GM19025 (cell line): ENCODE results near the gene ADAM33.
A peak's percentile ranks its signal among the peaks of the same experiment; 100 is the strongest.

ENCODE experiments used
- ATAC-seq: cut with Tn5 transposase; IDR thresholded peaks from one replicate; pipeline ENCODE4 v1.9.1; 2021; ENCODE audit warnings: mild to moderate bottlenecking, low read depth, moderate library complexity; ENCODE audit not compliant: unreplicated experiment

The ADAM33 gene

GRCh38 chr20:3671986-3672546 is 9.7 kb downstream of the ADAM33 start:
- no peak for ATAC-seq

DNA sequence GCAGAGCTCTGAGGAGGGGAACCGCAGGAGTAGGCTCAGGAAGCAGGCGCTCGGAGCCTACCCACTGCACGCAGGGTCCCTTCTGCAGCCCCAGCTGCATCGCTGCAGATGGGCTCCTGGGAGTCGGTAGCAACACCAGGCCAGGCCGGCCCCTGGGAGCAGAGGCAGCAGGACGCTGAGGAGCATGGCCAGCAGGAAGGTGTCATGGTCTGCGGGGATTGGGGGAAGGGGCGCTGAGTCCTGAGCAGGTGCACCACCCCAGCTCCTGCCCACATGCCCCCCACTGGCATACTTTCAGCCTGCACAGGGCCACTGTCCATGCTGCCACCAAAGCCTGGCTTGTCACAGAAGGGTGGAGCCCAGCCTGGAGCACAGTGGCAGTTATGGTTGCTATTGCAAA is 10.9 kb downstream of the ADAM33 start:
- no peak for ATAC-seq

- no peak for ATAC-seq
These were observed 11.3 kb downstream of the ADAM33 start for GRCh38 chr20:3670511-3670910.

- ATAC-seq: no peak
These were observed 12.0 kb downstream of the ADAM33 start for GRCh38 chr20:3669710-3670367.

DNA sequence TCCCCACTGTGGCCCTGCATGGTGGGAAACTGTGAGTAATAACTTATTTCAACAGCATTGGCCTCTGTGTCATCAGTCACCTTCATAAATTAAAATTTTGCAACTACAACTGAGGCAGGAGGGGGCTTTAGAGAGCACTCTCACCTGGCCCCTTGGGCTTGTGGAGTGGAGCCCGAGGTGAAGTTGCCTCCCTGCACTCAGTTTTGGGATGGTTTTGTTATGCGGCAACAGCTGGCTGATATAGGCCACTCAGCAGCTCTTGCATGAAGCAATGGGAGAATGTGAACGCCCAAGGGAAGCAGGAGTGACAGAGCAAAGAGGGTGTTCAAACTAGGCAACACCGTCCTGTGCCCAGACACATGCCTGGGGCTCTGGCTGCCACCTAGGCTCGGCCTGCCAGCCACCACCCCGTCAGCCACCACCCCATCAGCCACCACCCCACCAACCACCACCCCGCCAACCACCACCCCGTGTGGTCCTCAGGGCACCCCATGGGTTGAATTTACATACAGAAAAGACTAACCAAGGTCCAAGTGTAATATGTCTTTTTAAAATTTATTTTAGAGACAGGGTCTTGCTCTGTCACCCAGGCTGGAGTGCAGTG is 14.3 kb downstream of the ADAM33 start:
- ATAC-seq: no peak

DNA sequence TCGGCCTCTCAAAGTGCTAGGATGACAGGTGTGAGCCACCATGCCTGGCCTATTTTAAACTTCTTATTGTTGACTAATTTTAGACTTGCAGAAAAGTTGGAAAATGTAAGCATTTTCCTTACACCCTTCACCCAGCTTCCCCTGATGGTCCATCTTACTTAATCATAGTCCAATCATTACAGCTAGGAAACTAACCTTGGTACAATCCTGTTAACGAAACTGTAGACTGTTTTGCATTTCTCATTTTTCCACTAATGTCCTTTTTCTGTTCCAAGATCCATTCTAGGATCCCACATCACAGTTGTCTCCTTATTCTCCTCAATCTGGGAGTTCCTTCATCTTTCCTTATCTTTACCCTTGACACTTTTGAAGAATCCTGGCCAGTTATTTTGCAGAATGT is 18.0 kb downstream of the ADAM33 start:
- ATAC-seq: no peak

DNA sequence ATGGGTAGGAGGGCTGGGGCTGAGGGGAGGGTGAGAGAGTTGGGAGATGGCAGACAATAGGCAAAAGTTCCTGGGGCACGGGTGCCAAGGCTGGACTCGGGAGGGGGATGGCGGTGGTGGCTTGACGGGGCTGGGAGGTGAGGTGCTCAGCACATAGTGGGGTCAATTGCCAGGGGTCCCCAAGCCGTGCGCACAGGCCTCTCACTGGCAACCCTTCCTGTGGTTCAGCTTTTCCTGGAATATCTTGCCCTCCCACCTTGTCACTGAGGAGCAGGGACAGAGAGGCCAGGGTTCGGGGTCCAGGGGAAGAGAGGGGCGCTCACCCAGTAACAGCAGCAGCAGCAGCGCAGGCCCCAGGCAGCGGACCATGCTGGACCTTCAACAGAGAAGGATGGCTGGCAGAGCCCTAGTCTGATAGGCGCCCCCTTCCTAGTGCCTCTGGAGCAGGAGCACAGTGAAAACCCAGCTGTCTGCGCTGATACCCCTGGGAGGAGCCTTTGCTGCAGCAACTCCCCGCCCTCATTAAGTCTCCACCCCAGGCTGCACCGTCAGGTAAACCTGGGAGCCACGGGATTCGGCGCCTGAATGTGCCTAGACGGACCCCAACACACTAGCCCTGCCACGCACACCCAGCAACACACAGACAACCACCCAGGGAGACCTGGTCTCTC is 18.6 kb downstream of the ADAM33 start, which contains the start of gene GFRA4:
TSS of gene GFRA4 (minus strand) at position 369 of the 671 bp plus-strand sequence. CDS start at position 369, 0 bp downstream.
- ATAC-seq: no peak

DNA sequence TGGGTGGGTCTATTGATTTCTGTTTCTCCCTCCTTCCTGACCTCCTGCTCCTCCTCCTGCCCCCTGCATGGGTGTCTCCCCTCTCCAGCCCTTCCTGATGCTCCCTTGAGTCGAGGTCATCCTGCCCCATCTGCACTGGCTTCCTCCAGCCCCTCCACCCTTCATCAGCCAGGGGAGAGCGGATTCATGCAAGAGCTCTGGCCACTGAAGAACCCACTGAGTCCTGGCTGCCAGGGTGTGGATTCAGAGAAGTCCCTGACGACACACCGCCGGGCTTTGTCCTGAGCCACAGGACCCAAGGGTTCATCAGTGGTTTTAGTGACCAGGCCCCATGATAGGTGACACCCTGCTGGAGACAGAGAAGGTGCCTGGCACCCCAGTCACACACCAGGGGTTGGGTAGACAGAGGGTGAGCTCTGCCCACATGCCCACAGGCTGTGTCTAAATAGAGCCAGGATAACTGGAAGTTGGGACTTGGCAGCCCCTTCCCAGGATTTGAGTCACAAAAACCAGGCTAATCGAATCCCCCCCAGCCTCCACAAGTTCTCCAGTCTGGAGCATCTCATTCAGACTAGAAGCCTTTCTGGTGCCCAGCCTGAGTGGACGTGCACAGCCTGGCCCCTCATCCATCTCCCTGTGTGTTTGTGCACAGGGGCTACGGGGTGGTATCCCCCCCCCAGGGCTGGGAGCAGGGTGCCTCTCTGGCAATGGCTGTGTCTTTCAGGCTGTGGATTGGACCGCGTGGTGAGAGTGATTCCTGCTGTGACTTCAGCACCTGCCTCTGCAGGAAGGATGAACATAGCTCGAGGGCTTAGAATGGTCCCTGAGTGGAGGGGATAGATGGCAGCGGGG is 19.8 kb downstream of the ADAM33 start:
- ATAC-seq: no peak

DNA sequence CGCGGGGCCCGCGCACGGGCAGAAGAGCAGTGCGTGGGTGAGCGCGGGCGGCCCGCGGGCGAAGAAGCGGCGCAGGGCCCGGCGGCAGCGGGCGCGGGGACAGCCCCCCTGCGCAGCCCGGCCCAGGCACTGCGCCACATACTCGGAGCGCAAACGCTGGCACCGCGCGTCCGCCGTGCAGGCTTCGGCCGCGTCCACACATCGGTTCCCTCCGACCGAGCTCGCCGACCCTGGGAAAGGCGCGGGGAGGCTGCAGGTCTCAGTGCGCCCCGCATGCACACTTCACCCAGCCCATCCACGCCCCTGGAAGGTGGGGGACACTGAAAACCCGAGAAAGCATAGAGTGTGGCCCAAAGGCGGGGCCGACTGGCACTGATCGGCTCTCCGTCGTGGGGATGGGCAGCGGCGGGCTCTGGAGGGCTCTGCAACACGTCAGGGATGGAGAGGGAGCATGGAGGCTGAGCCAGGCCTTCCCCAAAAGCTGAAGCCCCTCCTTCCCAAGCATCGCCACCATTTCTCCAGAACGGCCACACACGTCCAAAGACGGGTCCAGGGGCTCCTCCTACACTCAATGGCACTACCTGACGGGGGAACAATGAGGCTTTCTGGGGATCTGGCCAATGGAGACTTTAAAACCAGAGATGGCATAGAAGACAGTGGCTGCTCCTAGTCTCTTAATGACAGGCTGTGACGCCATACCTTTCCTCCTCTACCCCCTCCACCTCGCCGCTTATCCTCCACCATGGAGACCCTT is 20.6 kb downstream of the ADAM33 start:
- ATAC-seq: no peak

DNA sequence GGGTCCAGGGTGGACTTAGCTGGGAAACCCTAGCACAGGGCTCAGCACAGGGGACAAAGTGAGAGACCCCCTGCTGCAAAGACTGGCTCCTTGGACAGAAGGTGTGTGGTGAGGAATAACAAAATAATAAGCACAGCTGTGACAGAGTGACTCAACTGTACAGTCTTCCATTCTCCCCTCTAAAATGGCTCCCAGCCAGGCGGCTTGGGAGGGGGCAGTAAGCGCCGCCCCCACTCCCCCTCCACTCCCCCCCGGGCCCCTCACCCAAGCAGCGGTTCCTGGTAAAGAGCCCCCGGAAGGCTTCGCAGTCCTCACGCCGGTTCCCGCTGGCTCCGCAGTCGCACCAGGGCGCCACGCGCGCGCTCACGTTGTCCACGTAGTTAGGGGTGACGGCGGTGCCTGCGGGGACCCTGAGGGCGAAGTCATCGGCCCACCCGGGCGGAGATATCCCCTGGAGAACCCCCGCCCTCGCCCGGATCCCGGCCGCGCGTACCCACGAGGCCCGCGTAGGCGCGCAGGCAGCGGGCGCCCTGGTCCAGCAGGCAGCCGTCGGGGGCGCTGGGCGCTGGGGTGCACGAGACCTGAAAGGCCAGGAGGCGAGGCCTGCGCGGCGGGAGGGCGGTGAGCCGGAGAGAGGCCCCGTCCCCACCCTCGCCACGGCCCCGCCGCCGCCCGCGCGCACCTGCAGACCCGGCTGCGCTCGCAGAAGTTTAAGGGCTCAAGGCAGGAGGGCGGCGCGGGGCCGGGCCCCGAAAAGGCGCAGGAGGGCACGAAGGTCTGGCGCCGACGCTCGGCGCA is 21.3 kb downstream of the ADAM33 start:
- ATAC-seq: no peak

GRCh38 chr20:3659492-3660261 is 22.1 kb downstream of the ADAM33 start:
- no peak for ATAC-seq

DNA sequence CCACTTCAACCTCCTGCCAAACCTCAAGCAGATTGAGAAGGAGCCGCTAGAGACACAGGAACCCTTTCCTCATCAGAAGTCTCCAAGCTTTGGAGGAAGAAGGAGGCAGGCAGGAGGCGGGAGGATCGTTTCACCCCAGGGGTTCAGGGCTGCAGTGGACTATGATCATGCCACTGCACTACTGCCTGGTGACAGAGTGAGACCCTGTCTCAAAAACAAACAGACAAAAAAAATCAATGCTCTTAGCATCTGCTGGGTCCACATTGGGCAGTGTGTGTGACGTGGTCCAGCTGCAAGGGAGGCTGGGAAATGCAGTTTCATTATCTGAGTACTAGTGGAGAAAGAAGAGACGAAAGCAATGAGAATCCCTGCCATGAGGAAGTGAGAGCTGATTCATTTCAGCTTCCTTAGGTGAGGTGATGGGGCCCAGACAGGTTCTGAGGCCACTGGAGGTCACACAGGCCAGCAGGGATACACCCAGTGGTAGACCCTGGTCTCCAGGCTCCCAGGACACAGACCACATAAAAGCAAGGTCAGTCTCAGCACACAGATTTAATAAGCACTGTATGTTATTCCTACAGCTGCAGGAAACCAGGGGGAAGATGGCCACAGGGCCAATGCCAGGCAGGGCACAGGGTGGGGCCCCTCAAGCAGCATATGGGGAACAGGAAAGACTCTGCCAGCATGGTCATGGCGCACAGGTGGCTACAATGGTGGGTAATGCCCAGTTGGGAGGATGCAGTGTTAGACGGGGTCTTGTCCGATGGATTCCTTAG is 22.9 kb downstream of the ADAM33 start:
- ATAC-seq: peak; percentile 93

DNA sequence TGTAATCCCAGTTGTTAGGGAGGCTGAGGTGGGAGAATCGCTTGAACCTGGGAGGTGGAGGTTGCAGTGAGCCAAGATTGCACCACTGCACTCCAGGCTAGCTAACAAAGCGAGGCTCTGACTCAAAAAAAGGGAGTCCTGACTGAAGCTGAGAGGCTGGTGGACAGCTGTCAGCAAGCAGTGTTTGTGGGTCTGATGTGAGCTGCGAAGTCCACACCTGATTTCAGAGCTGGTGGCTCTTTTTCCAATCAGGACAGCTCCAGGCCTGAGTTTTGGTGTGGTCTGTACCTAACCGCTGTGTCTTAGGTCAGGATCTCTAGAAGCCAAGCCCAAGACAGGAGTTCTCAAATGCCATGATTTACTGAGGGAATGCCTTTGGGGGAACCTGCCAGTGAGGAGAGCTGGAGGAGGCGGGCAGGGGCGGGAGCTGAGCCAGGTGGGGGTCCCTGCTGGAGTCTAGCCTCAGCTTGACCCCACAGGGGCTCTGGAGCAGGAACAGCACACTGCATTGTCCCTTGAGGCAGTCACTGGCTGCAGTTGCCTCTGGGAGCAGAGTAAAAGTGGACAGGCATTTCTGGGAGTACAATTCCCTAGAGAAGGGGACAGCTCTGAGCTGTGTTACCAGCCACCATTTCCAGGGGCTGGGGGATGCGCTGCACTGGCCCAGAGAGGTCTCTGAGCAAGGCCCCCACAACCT is 23.6 kb downstream of the ADAM33 start:
- no peak for ATAC-seq

GRCh38 chr20:3655131-3655405 is 26.7 kb downstream of the ADAM33 start:
- ATAC-seq: no peak

- ATAC-seq: no peak
These were observed 27.3 kb downstream of the ADAM33 start for GRCh38 chr20:3654326-3655130.

- no peak for ATAC-seq
These were observed 27.9 kb downstream of the ADAM33 start for GRCh38 chr20:3653921-3654320.
